ENCODE results near the gene MAPK4. TPM values are rescaled to one million over a fixed set of nuclear protein-coding genes. Genes with fewer than 3 reads are reported as not detected.

Gene MAPK4
- total RNA-seq, 1 donor from 2014 or later, result 9.3 TPM

DNA sequence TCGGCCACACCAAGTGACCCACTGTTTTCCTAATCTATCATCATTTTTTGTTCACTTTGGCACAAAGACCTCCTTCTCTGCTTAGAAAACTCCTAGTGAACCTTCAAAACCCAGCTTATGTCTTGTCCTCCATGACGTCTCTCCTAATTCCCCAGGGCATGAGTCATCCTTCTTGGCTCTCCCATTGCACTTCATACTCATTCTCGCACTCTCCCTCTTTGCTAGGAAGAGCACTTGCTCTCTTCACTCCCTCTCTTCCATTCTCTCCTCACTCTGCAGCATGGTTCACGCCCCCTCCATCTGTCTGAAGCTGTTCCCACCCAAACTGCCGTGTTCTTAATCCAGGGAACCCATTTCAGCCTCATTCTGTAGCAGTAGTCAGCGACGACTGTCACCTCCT lies 156.0 kb downstream of the MAPK4 start:
- no peak for DNase-seq (ENCODE audit: low read depth, low spot score)
- Mint-ChIP-seq H3K9me3 (peaks cover 4% of the 10 kb centered on the region), H3K27ac (ENCODE audit: unreplicated experiment) (no peak overlapping the region), H3K4me1 (peaks cover 15% of the 10 kb centered on the region), H3K27me3 (ENCODE audit: low read depth) (no peaks in the 10 kb centered on the region), H3K36me3 (ENCODE audit: low read depth) (peaks cover 12% of the 10 kb centered on the region), H3K4me3 (no peak overlapping the region)
- TF ChIP-seq, protein P1, sequence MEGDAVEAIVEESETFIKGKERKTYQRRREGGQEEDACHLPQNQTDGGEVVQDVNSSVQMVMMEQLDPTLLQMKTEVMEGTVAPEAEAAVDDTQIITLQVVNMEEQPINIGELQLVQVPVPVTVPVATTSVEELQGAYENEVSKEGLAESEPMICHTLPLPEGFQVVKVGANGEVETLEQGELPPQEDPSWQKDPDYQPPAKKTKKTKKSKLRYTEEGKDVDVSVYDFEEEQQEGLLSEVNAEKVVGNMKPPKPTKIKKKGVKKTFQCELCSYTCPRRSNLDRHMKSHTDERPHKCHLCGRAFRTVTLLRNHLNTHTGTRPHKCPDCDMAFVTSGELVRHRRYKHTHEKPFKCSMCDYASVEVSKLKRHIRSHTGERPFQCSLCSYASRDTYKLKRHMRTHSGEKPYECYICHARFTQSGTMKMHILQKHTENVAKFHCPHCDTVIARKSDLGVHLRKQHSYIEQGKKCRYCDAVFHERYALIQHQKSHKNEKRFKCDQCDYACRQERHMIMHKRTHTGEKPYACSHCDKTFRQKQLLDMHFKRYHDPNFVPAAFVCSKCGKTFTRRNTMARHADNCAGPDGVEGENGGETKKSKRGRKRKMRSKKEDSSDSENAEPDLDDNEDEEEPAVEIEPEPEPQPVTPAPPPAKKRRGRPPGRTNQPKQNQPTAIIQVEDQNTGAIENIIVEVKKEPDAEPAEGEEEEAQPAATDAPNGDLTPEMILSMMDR (conservative IDR thresholded peaks at IDR 0.05), result no peak

DNA sequence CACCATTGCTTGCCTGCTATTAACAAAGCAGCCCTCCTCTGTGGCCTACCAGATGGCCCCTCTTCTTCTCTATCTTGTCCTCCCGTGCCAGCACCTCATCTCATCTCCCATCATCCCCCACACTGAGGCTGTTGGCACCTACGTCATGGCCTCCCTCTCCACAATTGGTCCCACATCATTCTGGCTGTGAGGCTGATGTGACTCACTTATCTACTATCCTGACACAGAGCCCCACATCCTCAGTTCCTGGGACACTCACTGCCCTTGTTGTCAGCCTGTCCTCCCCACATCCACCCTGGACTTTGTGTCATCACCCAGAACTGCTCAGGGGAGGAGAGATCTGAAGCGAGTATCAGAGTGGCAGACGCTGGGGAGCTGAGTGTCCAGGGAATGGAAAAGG lies 157.0 kb downstream of the MAPK4 start:
- H3K4me1 Mint-ChIP-seq, result peaks cover 12% of the 10 kb centered on the region
- peaks cover 4% of the 10 kb centered on the region for H3K9me3 Mint-ChIP-seq
- no peaks in the 10 kb centered on the region for H3K27me3 Mint-ChIP-seq (ENCODE audit: low read depth)
- H3K27ac Mint-ChIP-seq (ENCODE audit: unreplicated experiment), result no peak overlapping the region
- peaks cover 12% of the 10 kb centered on the region for H3K36me3 Mint-ChIP-seq (ENCODE audit: low read depth)
- H3K4me3 Mint-ChIP-seq, result no peak overlapping the region
- no peak for DNase-seq (ENCODE audit: low read depth, low spot score)
- TF ChIP-seq, protein P1 (conservative IDR thresholded peaks at IDR 0.05), result no peak

DNA sequence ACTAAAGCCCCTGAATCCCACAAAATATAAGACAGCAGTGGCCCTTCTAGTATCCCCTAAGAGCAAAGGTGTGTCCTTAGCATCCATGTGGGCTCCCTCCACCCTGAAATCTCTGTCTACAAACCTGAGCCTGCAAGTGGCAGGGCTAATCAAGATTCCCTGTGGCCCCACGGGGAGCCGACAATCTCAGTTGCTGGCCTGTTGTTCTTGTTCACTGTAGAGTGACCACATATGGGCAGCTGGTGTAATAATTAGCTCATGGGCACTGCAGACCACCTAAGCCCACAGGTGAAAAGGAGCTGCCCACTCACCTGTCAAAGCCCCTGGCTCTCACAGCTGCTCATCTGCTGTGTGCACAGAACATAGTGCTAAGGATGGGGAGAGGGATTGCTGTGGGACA lies 157.7 kb downstream of the MAPK4 start:
- H3K27ac Mint-ChIP-seq (ENCODE audit: unreplicated experiment), result no peak overlapping the region
- H3K4me1 Mint-ChIP-seq, result peaks cover 9% of the 10 kb centered on the region
- H3K4me3 Mint-ChIP-seq, result no peak overlapping the region
- no peak for DNase-seq (ENCODE audit: low read depth, low spot score)
- TF ChIP-seq, protein P1 (conservative IDR thresholded peaks at IDR 0.05), result no peak
- peaks cover 14% of the 10 kb centered on the region for H3K36me3 Mint-ChIP-seq (ENCODE audit: low read depth)
- H3K9me3 Mint-ChIP-seq, result peaks cover 4% of the 10 kb centered on the region
- no peaks in the 10 kb centered on the region for H3K27me3 Mint-ChIP-seq (ENCODE audit: low read depth)

DNA sequence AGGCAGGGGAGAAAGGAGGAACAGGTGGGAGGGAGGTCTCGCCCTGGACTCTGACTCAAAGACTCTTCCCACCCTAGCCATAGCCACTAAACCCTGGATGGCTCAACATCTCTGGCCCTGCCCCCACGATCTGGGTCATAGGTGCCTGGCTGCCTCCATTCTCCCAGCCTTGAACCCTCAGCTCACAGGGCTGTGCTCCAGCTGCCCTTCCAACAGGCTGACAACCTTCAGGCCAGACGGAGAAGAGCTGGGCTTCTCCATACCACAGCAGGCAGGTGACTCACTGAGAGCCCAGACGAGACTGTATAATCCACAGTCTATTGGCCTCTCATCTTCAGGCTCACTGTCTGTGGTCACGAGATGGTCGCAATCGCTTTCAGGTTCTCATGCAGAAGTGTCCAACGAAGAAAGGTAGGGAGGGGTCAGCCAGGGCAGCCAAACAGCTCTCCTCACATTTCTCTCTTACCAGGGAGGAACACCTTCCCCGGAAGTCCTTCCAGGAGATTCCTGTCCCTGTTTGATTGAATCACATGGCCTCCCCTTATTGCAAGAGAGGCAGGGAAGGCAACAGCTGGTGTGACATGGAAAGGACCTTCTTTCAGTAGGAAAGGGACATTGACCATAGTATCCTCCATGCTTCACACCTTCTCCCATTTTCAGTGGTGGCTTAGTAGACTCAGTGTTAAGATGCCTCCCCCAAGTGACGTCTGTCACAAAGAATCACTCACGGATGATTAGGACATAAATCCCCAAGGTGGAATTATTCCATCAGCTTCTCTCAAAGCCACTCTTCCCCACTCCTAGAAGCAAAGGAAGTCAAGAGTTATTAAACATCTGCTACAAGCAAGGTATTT lies 159.8 kb downstream of the MAPK4 start:
- peaks cover 4% of the 10 kb centered on the region for H3K9me3 Mint-ChIP-seq
- peaks cover 16% of the 10 kb centered on the region for H3K36me3 Mint-ChIP-seq (ENCODE audit: low read depth)
- H3K4me3 Mint-ChIP-seq, result no peak overlapping the region
- no peaks in the 10 kb centered on the region for H3K27me3 Mint-ChIP-seq (ENCODE audit: low read depth)
- peak overlapping the region; percentile 75 for H3K27ac Mint-ChIP-seq (ENCODE audit: unreplicated experiment)
- TF ChIP-seq, protein P1 (conservative IDR thresholded peaks at IDR 0.05), result no peak
- peaks cover 5% of the 10 kb centered on the region for H3K4me1 Mint-ChIP-seq
- DNase-seq (ENCODE audit: low read depth, low spot score), result no peak

DNA sequence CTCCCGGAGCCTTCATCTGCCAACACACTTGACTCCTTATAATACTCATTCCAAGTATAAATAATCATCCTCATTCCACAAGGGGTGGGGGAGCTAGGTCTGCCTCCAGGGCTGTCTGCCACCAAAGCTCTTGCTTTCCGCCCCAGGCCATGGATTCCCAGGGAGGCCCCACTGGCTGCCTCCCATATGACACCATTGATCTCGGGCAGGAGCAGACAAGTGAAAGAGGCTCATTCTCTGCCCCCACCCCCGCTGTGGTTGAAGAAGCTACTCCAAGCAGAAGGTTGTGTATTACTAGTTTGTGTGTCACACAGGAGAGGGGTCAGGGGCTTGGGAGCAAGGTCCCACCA lies 160.4 kb downstream of the MAPK4 start:
- DNase-seq (ENCODE audit: low read depth, low spot score), result no peak
- Mint-ChIP-seq H3K9me3 (peaks cover 4% of the 10 kb centered on the region), H3K4me1 (peaks cover 5% of the 10 kb centered on the region), H3K36me3 (ENCODE audit: low read depth) (peaks cover 16% of the 10 kb centered on the region), H3K27me3 (ENCODE audit: low read depth) (no peaks in the 10 kb centered on the region), H3K27ac (ENCODE audit: unreplicated experiment) (peak overlapping the region; percentile 75), H3K4me3 (no peak overlapping the region)
- TF ChIP-seq, protein P1 (conservative IDR thresholded peaks at IDR 0.05), result no peak
